Measurements from ENCODE around the gene SHLD3. TPM values are rescaled to one million over a fixed set of nuclear protein-coding genes. Genes with fewer than 3 reads are reported as not detected.

SHLD3 gene
- total RNA-seq, 5 donors from 2014 or later (not counting 1 experiment from before 2014, with no cell fraction given), result 3.7 to 12.2 (median 6.1) TPM

Other genes starting within 250 kb of the SHLD3 start
- 1 to 10 TPM; 2.0 to 5.3 (median 4.0) TPM for gene ADAMTS6, start 143.1 kb upstream of the SHLD3 start, total RNA-seq
- 10 to 100 TPM; 12.4 to 85.4 (median 50.5) TPM for gene CENPK, start 61.9 kb upstream of the SHLD3 start, total RNA-seq
- 100 to 1,000 TPM in 1 of 5 donors, 10 to 100 TPM in 4; 79.2 to 102 (median 94.3) TPM for gene PPWD1, start 61.7 kb upstream of the SHLD3 start, total RNA-seq
- 10 to 100 TPM; 17.5 to 23.2 (median 20.7) TPM for gene TRIM23, start 694 bp upstream of the SHLD3 start, total RNA-seq
- 10 to 100 TPM; 14.3 to 19.2 (median 16.5) TPM for gene TRAPPC13, start within 50 bp of the SHLD3 start, total RNA-seq
- 10 to 100 TPM; 28.7 to 60.1 (median 35.0) TPM for gene SGTB, start 97.1 kb downstream of the SHLD3 start, total RNA-seq
- 1 to 10 TPM; 1.5 to 7.6 (median 4.1) TPM for gene NLN, start 97.2 kb downstream of the SHLD3 start, total RNA-seq